ENCODE measurements around the gene NKIRAS1. TPM values are rescaled to one million over a fixed set of nuclear protein-coding genes. Genes with fewer than 3 reads are reported as not detected.
"Not testable (repeated sequence)": the region's sequence is repeated elsewhere in the genome, so short reads cannot be mapped to it uniquely, and the experiment has no call there.

NKIRAS1 gene
- total and polyA plus RNA-seq, 2 donors (not counting 1 experiment from before 2014, with no cell fraction given), result 1.6 to 4.7 TPM

DNA sequence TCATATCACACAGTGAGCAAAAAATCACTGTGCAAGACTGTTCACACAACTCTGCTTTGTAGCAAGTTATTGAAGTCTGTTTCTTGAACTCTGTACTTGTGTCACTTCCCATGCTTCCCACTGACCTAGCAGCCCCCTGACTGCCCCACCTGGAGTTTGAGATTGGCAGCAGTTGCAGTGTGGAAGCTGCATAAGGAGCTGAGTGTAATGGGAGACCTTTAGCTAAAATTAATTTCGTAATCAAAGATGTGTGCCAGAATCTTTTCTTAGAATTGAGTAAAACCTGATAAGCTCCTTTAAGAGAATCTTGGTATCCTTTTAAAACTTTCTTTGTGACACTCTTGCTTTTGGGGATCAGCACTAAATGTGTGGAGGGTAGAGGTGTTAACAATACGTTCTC, 42.8 kb downstream of the NKIRAS1 start:
- H3K27me3 Mint-ChIP-seq, result no peaks in the 10 kb centered on the region
- no peaks in the 10 kb centered on the region for H3K36me3 ChIP-seq (replicated peaks in 1 of 2; ENCODE audit: control extremely low read depth in 1 of 2, control insufficient read depth in 1 of 2, extremely low read depth in 1 of 2, insufficient read depth in 2 of 2, low read length in 1 of 2)
- H3K4me3 ChIP-seq (ENCODE audit: control extremely low read depth in 1 of 5, extremely low read depth in 1 of 5, insufficient read depth in 1 of 5, low read depth in 2 of 5, low read length in 4 of 5), result no peak overlapping the region
- H3K4me2 ChIP-seq (replicated peaks; ENCODE audit: low read depth, low read length, poor library complexity, severe bottlenecking), result no peak overlapping the region
- intact Hi-C loops (cut with micrococcal nuclease), result loop anchor here (10.0 kb wide), 1 partner anchor 1309 kb away; no protein-coding TSS in a partner anchor
- peaks cover 56% of the 10 kb centered on the region for H4K20me1 ChIP-seq (ENCODE audit: control insufficient read depth, insufficient read depth, low read length, poor library complexity, severe bottlenecking)
- ATAC-seq (ENCODE audit: low read depth), result no peak
- peaks cover 0 to 6% of the 10 kb centered on the region in 2 donors for H3K4me1 ChIP-seq (ENCODE audit: control insufficient read depth in 2 of 2, insufficient read depth in 2 of 2, low read length in 2 of 2)
- H2AFZ ChIP-seq (ENCODE audit: insufficient read depth, low read depth, low read length, poor library complexity, severe bottlenecking), result no peak overlapping the region
- no peak overlapping the region for H3K4me3 Mint-ChIP-seq
- no peak overlapping the region for H3K27ac Mint-ChIP-seq
- no peak overlapping the region for H3K9ac ChIP-seq (ENCODE audit: low read length)
- H3K4me1 Mint-ChIP-seq, result peaks cover 38% of the 10 kb centered on the region
- H3K27me3 ChIP-seq (replicated peaks in 1 of 4; ENCODE audit: control extremely low read depth in 1 of 4, control insufficient read depth in 3 of 4, insufficient read depth in 4 of 4, low read length in 3 of 4), result no peaks in the 10 kb centered on the region
- no peaks in the 10 kb centered on the region for H3K9me3 ChIP-seq (ENCODE audit: control extremely low read depth in 1 of 3, control insufficient read depth in 2 of 3, insufficient read depth in 1 of 3, low read length in 2 of 3)
- H3K79me2 ChIP-seq (ENCODE audit: control insufficient read depth, insufficient read depth, low read length), result peaks cover 62% of the 10 kb centered on the region
- ChIA-PET CTCF (interaction anchor here (1.1 kb wide), 1 partner anchor 363 kb away, joined by 3 read pairs; no protein-coding TSS in a partner anchor), POLR2A (no interaction called here)
- TF ChIP-seq EZH2 (IDR thresholded peaks at IDR 0.05; ENCODE audit: borderline replicate concordance, insufficient read depth, low read depth, low read length, poor library complexity, severe bottlenecking) (no peak), CTCF (IDR thresholded peaks at IDR 0.05) (no peak)
- no peaks in the 10 kb centered on the region for H3K9me3 Mint-ChIP-seq (ENCODE audit: insufficient read depth)
- H3K27ac ChIP-seq (ENCODE audit: low read length in 2 of 2), result no peak overlapping the region
- DNase-seq, result no peak
- 83% methylated on average over 1 of the region's 2 CpGs for WGBS (ENCODE audit: insufficient coverage)

- H3K4me3 ChIP-seq (ENCODE audit: control extremely low read depth in 1 of 5, extremely low read depth in 1 of 5, insufficient read depth in 1 of 5, low read depth in 2 of 5, low read length in 4 of 5), result no peak overlapping the region
- H3K4me3 Mint-ChIP-seq, result no peak overlapping the region
- no peak overlapping the region for H3K27ac Mint-ChIP-seq
- no peak for DNase-seq
- no peak overlapping the region for H3K4me2 ChIP-seq (replicated peaks; ENCODE audit: low read depth, low read length, poor library complexity, severe bottlenecking)
- peaks cover 39% of the 10 kb centered on the region for H3K4me1 Mint-ChIP-seq
- H3K79me2 ChIP-seq (ENCODE audit: control insufficient read depth, insufficient read depth, low read length), result peaks cover 65% of the 10 kb centered on the region
- peaks cover 0 to 6% of the 10 kb centered on the region in 2 donors for H3K4me1 ChIP-seq (ENCODE audit: control insufficient read depth in 2 of 2, insufficient read depth in 2 of 2, low read length in 2 of 2)
- no peaks in the 10 kb centered on the region for H3K9me3 ChIP-seq (ENCODE audit: control extremely low read depth in 1 of 3, control insufficient read depth in 2 of 3, insufficient read depth in 1 of 3, low read length in 2 of 3)
- H2AFZ ChIP-seq (ENCODE audit: insufficient read depth, low read depth, low read length, poor library complexity, severe bottlenecking), result no peak overlapping the region
- H3K27me3 Mint-ChIP-seq, result no peaks in the 10 kb centered on the region
- TF ChIP-seq CTCF (IDR thresholded peaks at IDR 0.05), result no peak
- no peak for TF ChIP-seq EZH2 (IDR thresholded peaks at IDR 0.05; ENCODE audit: borderline replicate concordance, insufficient read depth, low read depth, low read length, poor library complexity, severe bottlenecking)
- ChIA-PET POLR2A (no interaction called here), CTCF (no interaction called here)
- no peak overlapping the region for H3K27ac ChIP-seq (ENCODE audit: low read length in 2 of 2)
- intact Hi-C loops (cut with micrococcal nuclease), result loop anchor here (10.0 kb wide), 1 partner anchor 1308 kb away; no protein-coding TSS in a partner anchor
- H4K20me1 ChIP-seq (ENCODE audit: control insufficient read depth, insufficient read depth, low read length, poor library complexity, severe bottlenecking), result peaks cover 46% of the 10 kb centered on the region
- ATAC-seq (ENCODE audit: low read depth), result no peak
- no peaks in the 10 kb centered on the region for H3K9me3 Mint-ChIP-seq (ENCODE audit: insufficient read depth)
- no peaks in the 10 kb centered on the region for H3K36me3 ChIP-seq (replicated peaks in 1 of 2; ENCODE audit: control extremely low read depth in 1 of 2, control insufficient read depth in 1 of 2, extremely low read depth in 1 of 2, insufficient read depth in 2 of 2, low read length in 1 of 2)
- WGBS (ENCODE audit: insufficient coverage), result no CpG with 5 or more reads among the region's 3 CpGs
- no peaks in the 10 kb centered on the region for H3K27me3 ChIP-seq (replicated peaks in 1 of 4; ENCODE audit: control extremely low read depth in 1 of 4, control insufficient read depth in 3 of 4, insufficient read depth in 4 of 4, low read length in 3 of 4)
- H3K9ac ChIP-seq (ENCODE audit: low read length), result no peak overlapping the region
Measured at GRCh38 chr3:23872330-23872729, 44.5 kb downstream of the NKIRAS1 start.

- H3K9ac ChIP-seq (ENCODE audit: low read length); H3K27me3 ChIP-seq (replicated peaks in 1 of 4; ENCODE audit: control extremely low read depth in 1 of 4, control insufficient read depth in 3 of 4, insufficient read depth in 4 of 4, low read length in 3 of 4); DNase-seq; H3K27me3 Mint-ChIP-seq; CTCF ChIA-PET; H3K9me3 Mint-ChIP-seq (ENCODE audit: insufficient read depth); H3K27ac Mint-ChIP-seq; H3K36me3 ChIP-seq (replicated peaks in 1 of 2; ENCODE audit: control extremely low read depth in 1 of 2, control insufficient read depth in 1 of 2, extremely low read depth in 1 of 2, insufficient read depth in 2 of 2, low read length in 1 of 2); ATAC-seq (ENCODE audit: low read depth); H3K4me3 Mint-ChIP-seq; H3K27ac ChIP-seq (ENCODE audit: low read length in 2 of 2); POLR2A ChIA-PET; H3K4me3 ChIP-seq (ENCODE audit: control extremely low read depth in 1 of 5, extremely low read depth in 1 of 5, insufficient read depth in 1 of 5, low read depth in 2 of 5, low read length in 4 of 5); H3K4me2 ChIP-seq (replicated peaks; ENCODE audit: low read depth, low read length, poor library complexity, severe bottlenecking); H3K4me1 ChIP-seq (ENCODE audit: control insufficient read depth in 2 of 2, insufficient read depth in 2 of 2, low read length in 2 of 2); H3K9me3 ChIP-seq (ENCODE audit: control extremely low read depth in 1 of 3, control insufficient read depth in 2 of 3, insufficient read depth in 1 of 3, low read length in 2 of 3); H2AFZ ChIP-seq (ENCODE audit: insufficient read depth, low read depth, low read length, poor library complexity, severe bottlenecking): not testable (repeated sequence)
- WGBS (ENCODE audit: insufficient coverage), result 96% methylated on average over 9 of the region's 34 CpGs
- intact Hi-C loops (cut with micrococcal nuclease), result loop anchor here (10.0 kb wide), 1 partner anchor 1307 kb away; no protein-coding TSS in a partner anchor
- H3K4me1 Mint-ChIP-seq, result peaks cover 31% of the 10 kb centered on the region
- peaks cover 63% of the 10 kb centered on the region for H3K79me2 ChIP-seq (ENCODE audit: control insufficient read depth, insufficient read depth, low read length)
- peaks cover 41% of the 10 kb centered on the region for H4K20me1 ChIP-seq (ENCODE audit: control insufficient read depth, insufficient read depth, low read length, poor library complexity, severe bottlenecking)
Measured at GRCh38 chr3:23871361-23871760, 45.4 kb downstream of the NKIRAS1 start.

All from B cell (primary cell).